CD4-positive, alpha-beta T cell treated with Interleukin-10 for 1 hour (primary cell): ENCODE results near the gene DIP2C.
"Not testable (repeated sequence)": the region's sequence is repeated elsewhere in the genome, so short reads cannot be mapped to it uniquely, and the experiment has no call there.

Experiments used
- DNase-seq: peaks from one replicate; pipeline ENCODE4 v3.0.0-alpha.2; 2020

DIP2C gene

DNA sequence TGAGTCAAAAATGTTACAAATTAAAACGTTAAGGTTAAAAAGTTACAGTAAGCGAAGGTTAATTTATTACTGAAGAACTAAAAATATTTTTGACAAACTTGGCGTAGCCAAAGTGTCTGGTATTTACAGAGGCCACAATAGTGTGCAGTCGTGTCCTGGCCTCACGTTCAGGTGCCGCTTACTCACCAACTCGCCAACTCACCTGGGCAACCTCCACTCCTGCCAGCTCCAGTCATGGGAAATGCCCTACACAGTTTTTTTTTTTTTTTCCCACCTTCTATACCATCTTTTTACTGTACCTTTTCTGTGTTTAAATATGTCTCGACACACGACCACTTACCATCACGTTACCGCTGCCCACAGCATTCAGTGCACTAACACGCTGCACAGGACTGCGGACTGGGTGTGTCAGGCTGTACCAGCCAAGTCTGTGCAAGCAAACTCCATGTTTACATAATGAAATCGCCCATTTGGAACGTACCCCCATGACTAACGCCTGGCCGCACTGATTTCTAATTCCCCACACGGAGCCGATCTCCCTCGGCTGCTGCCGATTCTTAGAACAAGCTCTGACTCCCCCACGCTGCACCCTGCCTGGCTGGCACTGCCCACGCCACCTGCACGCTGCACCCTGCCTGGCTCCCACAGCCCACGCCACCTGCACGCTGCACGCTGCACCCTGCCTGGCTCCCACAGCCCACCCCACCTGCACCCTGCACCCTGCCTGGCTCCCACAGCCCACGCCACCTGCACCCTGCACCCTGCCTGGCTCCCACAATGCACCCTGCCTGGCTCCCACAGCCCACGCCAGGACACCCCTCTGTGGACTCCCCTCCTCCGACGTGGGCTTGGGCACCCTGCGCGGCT, 351.1 kb downstream of the DIP2C start:
- no peak for DNase-seq

DNA sequence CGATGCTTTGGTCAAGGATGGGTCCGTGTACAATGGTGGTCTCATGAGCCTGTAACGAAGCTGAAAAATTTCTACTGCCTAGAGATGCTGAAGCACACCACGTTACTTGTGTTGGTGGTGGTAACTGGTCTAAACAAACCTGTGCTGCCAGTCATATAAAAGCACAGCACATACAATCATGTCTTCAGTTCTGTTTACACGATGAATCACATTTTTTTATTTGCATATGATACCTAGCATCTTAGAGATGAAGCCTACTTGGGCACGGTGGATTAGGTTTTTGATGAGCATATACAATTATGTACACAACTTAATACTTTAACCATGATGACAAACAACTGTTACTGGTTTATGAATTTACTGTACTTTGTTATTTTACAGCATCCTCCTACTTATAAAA, 353.2 kb downstream of the DIP2C start:
- DNase-seq = no peak

- no peak for DNase-seq
Observed at GRCh38 chr10:335151-335800, 354.2 kb downstream of the DIP2C start.

GRCh38 chr10:331186-331585, 358.3 kb downstream of the DIP2C start:
- no peak for DNase-seq

- peak; percentile 16 for DNase-seq
Observed at GRCh38 chr10:329361-330099, 359.9 kb downstream of the DIP2C start.

DNA sequence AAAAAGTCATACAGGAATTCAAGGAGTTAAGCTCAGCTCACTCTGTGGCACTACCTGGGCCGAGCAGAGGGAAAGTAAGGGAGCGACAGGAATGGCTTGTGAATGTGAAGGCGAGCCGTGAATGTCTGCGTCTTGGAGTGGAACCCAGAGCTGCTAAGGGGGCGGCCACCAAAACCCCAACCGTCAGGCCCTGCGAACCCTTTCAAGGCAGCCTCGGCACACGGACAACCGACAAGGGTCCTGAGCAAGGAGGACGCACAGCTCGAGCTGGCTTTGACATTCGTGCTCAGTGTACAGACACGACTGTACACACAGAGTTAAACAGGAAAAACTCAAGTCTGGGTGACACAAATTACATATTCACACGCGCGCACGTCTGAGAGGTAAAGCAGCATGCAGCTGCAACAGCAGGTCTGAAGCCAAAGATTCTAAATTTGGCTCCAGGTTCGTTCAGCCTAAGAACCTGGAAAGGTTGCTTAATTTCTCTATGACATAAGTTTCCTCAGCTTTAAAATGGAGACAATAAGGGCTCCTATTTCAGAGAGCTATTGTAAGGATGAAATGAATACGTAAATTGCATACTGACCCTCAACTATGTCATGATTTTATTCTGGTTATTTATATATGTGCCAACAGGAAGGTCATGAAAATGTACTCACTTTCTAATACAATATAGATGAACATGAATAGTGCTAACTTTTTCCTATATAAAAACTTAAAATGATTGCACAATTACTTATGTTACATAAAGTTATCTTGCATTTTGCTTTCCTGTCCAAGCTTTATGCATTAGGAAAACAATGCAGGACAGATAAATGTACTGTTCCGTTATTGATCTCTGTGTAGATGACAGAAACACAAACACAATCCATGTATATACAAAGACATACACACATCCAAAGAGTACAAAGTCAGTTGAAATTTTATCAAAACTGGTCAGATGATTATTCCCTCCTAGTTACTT, 361.3 kb downstream of the DIP2C start:
- DNase-seq = no peak

GRCh38 chr10:326894-327635, 362.4 kb downstream of the DIP2C start:
- DNase-seq = no peak

- no peak for DNase-seq
Observed at GRCh38 chr10:326350-326749, 363.1 kb downstream of the DIP2C start.

- no peak for DNase-seq
Observed at GRCh38 chr10:325282-325681, 364.2 kb downstream of the DIP2C start.

DNA sequence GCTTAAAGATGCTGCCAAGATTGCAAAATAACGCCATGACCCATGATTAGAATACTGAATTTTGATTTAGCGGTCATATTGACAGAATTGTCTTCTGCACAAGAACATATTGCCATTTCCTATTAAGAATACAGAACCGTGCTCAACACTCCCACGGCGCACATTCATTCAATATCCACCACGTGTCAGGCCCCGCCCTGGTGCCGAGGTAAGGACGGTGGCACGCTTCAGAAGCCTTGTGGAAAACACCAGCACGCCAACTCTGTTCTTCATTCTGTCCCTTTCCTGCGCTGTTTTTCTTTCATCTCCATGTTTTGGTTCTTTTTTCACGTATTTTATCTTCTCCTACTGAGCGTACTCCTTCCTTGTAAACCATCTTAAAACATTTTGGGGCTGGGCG, 364.9 kb downstream of the DIP2C start:
- no peak for DNase-seq

DNA sequence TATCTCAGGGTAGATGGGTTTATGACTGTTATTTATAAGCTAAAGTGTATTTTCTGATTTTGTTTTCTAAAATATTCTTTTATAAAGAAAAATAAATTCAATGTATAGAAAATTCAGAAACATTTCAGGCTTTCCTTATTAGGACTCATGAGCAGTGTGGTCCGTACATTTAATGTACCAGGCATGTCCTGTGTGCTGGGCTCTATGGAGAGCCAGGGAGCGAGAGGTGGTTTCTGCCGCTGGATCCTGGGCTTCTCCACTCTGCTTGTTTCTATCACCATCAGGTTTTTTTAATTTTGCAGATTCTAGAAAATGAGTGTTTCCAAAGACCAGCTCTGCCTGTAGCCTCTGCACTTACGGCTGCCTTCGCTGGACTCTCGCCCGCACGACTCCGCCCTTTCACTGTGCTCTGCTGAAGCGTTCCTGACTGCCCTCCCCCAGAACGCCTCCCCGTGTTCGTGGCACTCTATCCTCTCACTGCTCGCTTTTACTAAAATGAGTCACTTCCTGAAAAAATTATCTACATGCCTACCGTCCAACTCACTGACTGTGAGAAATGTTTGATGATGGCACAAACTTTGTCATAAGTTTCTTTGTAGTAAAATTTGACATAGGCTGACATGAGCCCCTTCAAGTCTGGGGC, 365.7 kb downstream of the DIP2C start:
- peak; percentile 54 for DNase-seq

DNA sequence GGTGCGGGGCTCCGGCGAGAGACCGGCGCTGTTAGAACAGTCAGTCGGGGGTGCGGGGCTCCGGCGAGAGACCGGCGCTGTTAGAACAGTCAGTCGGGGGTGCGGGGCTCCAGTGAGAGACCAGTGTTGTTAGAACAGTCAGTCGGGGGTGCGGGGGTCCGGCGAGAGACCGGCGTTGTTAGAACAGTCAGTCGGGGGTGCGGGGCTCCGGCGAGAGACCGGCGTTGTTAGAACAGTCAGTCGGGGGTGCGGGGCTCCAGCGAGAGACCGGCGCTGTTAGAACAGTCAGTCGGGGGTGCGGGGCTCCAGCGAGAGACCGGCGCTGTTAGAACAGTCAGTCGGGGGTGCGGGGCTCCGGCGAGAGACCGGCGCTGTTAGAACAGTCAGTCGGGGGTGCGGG, 366.4 kb downstream of the DIP2C start:
- DNase-seq = not testable (repeated sequence)

GRCh38 chr10:320771-321170, 368.7 kb downstream of the DIP2C start:
- no peak for DNase-seq

DNA sequence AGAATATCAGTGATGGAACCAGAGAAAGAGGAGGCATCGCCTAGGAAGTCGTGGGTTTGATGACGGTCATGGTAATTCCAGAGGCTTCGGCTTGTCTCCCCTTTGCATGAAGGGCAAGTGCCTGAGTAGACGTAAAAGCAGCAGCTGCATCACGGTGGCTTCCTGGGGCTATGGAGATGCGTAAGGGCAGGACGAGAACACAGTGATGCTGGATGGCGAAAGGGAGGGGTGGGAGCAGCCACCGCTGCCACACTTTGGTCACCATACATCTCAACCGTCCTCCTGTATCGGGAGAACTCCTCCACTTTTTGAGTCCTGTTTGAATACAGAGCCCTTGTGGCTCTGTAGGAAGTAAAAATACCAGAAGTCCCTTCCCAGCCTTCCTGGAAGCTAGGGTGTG, 371.5 kb downstream of the DIP2C start:
- DNase-seq = no peak

DNA sequence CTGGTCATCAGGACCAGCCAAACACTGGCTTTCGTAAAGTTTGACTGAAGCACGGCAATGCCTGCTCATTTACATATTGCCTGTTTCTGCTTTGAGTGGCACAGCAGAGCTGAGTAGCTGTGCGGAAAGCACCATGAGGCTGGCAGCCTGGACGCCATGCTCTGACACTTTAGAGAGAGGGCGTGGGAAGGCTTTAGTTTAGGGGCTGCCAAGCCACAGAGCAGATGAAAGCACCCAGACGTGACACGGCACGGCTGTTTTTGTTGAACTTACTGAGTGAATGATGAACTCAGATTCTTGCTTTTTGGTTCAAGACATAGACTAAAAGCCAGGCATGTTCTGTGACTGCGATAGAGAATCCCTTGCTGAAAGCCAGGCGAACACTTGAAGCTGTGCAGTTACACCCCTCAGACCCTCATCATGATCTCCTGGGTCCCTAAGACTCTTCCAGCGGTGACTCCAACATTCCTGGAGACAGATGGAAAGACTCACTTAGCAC, 372.1 kb downstream of the DIP2C start:
- DNase-seq = peak; percentile 14

DNA sequence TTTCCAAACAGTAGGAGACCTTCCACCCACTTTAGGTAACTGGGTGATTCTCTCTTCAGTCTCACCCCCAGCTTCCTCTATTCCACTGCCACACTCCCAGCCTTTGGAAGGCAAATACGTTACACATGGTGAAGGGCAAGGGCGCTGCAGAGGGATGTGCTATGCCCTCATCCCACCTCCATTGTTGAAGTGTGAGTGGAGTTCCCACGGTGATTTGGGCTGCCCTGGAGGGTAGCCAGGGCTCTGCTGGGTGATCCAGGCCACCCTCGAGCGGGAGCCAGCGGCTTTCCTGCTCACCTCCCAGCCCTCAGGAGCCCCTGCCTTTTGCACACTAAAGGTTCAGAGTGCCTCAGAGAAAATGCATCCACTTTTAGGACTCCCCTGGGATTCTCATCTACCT, 373.1 kb downstream of the DIP2C start:
- DNase-seq = no peak

DNA sequence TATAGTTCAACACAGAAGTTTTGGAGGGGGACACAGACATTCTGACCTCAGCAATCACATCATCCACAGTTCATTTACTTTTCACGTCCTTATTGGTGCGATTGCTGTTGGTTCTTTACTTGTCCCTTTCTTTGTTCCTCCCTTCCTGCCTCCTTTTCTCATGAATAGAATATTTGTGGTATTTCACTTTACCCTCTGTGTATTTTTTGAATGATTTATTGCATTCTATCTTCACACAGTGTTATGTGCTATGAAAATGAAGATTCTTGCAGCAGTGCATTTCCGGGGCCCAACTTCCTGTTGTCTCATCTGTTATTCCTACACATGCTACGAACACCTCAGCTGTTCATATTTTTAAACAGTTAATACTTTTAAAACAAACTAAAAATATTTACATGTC, 374.6 kb downstream of the DIP2C start:
- no peak for DNase-seq

GRCh38 chr10:314381-314780, 375.1 kb downstream of the DIP2C start:
- no peak for DNase-seq

GRCh38 chr10:311901-312665, 377.4 kb downstream of the DIP2C start:
- no peak for DNase-seq

DNA sequence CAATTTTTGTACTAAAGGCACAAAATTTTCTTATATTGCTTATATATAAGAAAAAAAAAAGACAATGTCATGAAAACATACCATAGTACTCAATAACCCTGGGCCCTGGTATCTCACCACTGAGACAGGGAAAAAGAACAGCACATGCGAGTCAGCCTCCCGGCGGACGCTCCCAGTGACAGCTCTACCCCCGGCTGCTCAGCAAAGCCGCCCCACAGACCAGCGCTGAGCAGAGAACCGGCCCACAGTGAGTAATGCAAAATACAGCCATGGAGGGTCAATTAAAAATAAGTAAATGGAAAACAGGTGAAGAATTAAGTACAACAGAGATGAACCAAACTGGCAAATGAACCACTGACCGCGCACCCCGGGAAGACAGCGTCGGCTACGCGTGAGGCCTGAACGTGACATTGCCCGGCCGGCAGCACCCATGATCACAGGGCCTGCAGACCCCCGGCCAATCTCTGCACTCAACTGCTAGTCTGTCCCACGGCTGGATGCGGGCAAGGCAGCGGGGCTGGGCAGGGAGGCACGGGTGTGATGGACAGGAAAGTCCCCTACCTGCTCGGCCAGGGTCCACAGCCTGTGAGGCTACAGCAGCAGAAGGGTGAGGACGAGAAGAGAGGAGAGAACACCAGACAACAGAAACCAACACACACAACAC, 378.4 kb downstream of the DIP2C start:
- DNase-seq = no peak
